ENCODE data around the gene SIRT3. TPM values are rescaled to one million over a fixed set of nuclear protein-coding genes. Genes with fewer than 3 reads are reported as not detected.
"Not testable (repeated sequence)": the region's sequence is repeated elsewhere in the genome, so short reads cannot be mapped to it uniquely, and the experiment has no call there.

SIRT3 gene
- total RNA-seq, 1 donor from 2014 or later = 39.7 TPM

DNA sequence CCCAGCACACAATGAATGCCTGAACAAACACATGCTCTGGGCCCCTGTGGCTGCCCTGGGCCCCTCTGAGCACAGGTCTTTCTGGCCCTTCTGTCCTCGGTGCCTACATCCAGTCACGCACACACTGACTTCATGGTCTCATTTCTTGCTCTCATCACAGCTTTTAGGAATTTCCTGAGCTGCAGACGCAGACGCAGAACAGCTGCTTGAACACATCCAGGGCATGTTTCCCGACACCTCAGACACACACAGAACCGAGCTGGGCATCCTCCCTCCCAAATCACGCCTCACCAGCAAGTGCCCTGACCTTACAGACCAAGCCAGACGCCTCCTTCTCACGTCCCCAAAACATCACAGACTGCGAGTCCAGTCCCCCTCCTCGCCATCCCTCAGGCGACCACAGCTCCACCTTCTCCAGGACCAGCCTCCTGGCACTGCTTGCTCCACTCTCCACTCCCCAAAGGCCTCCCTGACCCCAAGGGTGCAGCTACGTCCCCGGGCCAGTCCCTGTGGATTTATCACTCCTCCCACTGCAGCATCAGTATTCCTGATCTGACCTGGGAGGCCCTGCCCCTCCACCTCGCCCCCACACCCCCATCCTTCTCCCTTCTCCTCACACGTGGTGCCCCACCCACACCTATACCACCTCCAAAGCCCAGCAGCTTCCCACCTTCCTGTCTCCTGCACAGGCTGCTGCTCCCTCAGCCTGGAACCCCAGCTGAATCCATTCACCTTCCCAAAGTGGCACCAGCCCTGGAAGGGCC lies 12.9 kb downstream of the SIRT3 start:
- intact Hi-C loops (cut with DNase I) = no loop called here
- no peak for DNase-seq (ENCODE audit: missing footprints)
- ATAC-seq = no peak

DNA sequence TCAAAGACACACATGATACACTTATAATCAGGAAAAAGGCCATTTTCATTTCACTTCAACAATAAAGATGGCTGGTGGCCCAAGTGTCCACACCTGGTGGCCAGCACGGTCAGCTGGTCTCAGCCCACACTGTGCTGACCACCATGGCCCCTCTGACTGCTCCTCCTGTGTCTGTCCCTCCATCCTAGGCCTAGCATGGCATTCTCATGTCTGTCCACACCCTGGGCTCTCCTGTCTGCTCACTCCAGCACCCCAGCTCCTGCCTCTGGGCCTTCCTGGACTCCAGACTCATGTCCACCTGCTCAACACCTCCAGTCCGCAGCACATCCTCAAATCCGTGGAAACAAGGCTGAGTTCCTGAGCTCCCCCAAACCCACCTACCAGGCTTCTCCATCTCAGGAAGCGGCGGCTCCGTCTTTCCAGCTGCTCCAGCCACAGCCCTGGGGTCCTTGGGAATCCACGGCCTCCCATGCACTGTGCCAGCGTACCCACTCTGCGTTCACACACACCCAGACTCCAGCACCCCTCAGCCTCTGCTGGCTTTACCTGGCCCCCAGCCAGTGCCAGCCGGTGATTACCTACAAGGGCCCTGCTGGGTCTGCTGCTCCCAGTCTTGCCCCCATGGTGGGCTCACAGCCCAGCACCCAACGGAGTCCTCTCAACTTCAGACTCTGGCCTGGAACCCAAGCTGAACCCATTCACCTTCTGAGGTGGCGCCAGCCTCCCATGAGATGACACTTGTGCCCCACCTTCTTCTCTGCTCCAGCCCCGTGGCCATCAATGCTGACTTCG lies 13.9 kb downstream of the SIRT3 start:
- ATAC-seq (peak; percentile 35), DNase-seq (ENCODE audit: missing footprints) (no peak)
- intact Hi-C loops (cut with DNase I) = no loop called here

DNA sequence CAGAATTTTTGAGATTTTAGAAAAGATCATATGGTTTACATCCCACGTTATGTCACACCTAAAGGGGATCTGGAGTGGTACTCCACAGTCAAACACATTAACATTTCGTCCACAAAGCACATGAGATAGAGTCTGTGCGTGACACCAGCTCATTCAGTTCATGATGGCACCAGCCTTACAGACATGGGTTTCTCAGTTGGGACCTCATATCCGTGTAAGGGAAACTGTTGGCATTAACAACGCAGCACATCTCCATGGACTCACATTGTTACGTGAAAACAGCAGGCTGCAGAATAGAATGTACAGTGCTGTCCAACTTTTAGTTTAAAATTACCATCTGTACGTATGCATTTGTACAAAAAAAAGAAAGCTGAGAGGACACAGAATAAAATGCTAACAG lies 14.6 kb downstream of the SIRT3 start:
- ATAC-seq (no peak), DNase-seq (ENCODE audit: missing footprints) (no peak)
- intact Hi-C loops (cut with DNase I) = no loop called here

DNA sequence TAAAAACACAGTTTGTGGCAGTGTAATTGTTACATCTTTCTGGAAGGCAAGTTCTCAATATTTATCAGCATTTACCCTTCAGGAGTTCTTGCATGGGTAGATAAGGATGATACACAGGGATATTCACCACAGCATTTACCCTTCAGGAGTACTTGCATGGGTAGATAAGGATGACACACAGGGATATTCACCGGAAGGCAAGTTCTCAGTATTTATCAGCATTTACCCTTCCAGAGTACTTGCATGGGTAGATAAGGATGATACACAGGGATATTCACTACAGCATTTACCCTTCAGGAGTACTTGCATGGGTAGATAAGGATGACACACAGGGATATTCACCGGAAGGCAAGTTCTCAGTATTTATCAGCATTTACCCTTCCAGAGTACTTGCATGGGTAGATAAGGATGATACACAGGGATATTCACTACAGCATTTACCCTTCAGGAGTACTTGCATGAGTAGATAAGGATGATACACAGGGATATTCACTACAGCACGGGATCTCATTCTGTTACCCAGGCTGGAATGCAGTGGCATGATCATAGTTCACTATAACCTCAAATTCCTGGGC lies 15.4 kb downstream of the SIRT3 start:
- intact Hi-C loops (cut with DNase I); DNase-seq (ENCODE audit: missing footprints); ATAC-seq: not testable (repeated sequence)

DNA sequence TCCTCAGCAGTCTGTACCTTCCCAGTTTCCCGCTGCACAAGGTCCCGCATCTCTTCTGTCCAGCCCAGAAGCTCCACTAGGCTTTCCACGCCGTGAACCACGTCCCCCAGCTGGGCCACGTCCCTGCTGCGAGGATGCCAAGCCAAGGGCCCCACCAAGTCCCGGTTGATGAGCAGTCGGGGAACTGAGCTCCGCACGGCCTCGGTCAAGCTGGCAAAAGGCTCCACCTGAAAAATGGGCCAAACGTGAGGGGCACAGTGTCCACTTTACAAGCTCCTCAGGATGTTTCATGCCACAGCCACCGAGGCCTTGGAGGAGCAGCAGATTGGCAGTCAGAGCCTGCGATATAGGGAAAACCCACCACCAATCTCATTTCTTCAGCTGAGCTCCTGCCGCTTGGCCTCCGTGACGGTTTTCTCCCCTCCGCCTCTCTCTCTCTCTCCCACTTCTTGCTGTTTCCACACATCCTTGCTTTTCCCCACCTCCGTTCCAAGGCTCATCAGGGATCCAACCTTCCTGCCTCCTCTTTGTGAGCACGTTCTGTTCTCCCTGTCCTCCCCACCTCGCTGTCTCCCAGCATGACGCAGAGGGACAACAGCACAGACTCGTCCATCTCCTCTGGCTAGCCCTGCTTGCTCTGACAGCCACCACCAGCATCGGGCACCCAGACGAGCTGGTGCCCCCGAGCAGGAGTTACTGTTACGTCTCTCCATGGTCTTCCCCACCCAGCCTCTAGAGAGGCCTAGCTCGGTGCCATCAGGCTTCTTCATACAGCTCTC lies 17.1 kb downstream of the SIRT3 start:
- DNase-seq (ENCODE audit: missing footprints) (no peak), ATAC-seq (no peak)
- intact Hi-C loops (cut with DNase I) = no loop called here

DNA sequence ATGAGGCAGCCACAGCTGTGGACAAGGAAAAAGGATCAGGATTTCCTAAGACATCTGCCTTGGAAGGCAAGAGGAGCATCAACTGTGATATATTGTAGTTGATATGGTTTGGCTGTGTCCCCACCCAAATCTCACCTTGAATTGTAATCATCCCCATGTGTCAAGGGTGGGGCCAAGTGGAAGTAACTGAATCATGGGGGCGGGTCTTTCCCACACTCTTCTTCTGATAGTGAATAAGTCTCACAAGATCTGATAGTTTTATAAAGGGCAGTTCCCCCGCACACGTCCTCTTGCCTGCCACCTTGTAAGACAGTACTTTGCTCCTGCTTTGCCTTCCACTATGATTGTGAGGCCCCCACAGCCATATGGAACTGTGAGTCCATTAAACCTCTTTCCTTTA lies 18.4 kb downstream of the SIRT3 start:
- ATAC-seq (no peak), DNase-seq (ENCODE audit: missing footprints) (no peak)
- intact Hi-C loops (cut with DNase I) = no loop called here

DNA sequence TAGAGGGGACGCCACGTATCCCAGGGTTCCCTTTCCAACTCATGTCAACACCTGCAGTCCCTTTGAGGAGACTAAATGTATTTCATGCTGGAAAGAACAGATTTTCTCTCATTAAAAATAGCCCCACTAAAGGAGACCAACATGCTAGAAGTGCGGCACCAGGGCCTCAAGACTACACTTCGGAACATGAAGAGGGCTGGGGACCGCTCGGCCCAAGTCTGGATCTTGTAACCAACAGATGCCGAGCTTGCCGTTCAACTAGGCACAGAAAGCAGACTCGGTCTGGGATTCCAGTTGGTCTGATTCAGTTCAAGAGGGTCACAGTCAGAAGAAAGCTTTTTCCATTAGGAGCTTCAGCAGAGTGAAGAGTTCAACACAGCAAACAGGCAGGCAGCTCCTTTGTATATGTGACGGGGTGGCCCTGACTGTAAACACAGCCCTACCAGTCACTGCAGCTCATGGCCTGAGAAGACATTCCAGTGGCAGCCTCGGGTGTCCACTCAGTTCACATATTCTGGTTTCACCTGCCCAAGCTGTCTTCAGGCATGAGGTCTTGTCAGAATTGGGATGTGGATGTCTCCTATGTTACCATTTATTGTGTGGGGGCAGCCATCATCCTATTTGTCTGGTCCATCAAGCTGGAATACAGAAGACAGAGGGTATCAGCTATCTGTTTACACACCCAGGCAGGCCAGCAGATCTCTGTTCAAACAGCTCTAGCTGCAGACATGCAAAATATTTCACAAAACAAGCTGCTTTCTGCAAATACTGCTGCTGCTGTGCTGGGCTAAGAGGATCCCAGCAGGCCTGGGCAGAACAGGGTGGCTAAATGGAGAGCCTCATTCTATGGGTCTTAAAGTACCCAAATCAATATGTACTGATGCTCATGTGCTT lies 19.8 kb downstream of the SIRT3 start:
- DNase-seq (ENCODE audit: missing footprints) (no peak), ATAC-seq (no peak)
- intact Hi-C loops (cut with DNase I) = no loop called here

DNA sequence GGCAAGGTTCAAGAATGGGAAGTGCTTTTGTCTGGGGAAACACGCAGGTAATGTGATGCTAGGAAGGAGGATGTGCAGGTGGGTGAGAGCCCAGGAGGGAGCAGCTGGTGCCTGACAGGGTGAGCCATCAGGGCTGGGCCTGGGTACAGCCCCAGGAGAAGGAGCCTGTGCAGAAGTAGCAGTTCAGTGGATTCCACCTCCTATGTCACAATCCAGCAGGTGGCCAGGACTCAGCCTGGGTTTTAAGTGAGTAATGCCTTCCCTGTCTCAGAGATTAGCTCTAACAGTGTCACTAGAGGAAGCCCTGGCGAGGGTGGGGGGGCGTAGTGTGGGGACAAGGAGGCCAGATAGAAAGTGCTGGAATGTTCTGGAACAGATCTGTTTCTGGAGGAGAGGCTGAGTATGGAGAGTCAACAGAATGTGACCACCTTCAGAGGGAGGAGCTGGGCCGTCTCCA lies 20.5 kb downstream of the SIRT3 start:
- ATAC-seq = no peak
- intact Hi-C loops (cut with DNase I) = no loop called here
- DNase-seq (ENCODE audit: missing footprints) = no peak

DNA sequence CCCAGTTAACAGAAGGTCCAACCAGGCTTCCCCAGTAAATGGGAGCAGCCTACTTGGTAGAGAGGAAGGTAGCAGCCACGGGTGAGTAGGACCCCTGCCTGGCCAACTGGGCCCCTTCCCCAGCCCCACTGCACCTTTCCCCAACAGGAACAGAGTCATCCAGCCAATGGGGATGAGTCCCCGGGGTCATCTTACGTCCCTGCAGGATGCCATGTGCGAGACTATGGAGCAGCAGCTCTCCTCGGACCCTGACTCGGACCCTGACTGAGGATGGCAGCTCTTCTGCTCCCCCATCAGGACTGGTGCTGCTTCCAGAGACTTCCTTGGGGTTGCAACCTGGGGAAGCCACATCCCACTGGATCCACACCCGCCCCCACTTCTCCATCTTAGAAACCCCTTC lies 22.1 kb downstream of the SIRT3 start:
- intact Hi-C loops (cut with DNase I) = no loop called here
- ATAC-seq (no peak), DNase-seq (ENCODE audit: missing footprints) (no peak)

DNA sequence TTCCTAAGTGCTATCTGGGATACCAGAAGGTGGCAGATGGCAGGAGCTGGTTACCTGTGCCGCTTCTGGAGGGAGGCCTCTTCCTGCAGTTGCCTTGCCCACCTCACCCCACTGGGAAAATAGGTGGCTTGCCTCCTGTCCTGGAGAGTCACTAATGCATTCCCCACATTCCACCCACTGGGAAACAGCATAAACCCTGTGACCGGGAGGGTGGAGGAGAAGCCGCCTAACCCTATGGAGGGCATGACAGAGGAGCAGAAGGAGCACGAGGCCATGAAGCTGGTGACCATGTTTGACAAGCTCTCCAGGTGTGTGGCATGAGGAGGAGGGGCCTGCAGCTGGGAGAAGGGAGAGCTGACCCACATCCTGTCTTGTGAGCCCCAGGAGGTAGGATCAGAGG lies 23.0 kb downstream of the SIRT3 start:
- no peak for ATAC-seq
- DNase-seq (ENCODE audit: missing footprints) = no peak
- intact Hi-C loops (cut with DNase I) = no loop called here

DNA sequence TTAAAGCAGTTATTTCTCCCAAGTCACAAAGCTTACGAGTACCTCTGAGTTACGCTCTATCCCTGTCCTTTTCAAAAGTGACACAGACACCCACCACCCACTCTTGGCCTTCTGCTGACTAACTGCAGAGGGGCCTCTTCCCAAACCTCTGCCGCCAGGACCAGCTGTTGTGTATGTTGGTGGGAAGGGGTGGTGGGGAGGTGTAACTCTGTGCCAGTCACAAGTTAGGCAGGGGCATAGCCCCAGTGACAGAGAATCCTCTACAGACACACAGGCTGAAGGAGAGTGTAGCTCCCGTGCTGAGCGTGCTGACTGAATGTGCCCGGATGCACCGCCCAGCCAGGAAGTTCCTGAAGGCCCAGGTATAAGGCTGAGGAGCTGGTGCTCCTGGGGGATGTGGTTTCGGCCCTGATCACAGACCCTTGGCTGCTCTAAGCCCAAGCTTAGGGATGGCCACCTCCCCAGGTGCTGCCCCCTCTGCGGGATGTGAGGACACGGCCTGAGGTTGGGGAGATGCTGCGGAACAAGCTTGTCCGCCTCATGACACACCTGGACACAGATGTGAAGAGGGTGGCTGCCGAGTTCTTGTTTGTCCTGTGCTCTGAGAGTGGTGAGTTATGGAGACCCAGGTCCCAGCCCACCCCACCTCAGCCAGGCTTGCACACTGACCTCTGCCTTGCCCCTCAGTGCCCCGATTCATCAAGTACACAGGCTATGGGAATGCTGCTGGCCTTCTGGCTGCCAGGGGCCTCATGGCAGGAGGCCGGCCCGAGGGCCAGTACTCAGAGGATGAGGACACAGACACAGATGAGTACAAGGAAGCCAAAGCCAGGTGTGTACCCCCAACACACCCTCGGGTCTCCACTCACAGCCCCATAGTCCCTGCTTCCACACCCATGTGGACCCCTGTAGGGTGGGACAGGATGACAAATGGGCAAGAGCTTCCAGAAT lies 23.7 kb downstream of the SIRT3 start:
- intact Hi-C loops (cut with DNase I) = no loop called here
- ATAC-seq = no peak

DNA sequence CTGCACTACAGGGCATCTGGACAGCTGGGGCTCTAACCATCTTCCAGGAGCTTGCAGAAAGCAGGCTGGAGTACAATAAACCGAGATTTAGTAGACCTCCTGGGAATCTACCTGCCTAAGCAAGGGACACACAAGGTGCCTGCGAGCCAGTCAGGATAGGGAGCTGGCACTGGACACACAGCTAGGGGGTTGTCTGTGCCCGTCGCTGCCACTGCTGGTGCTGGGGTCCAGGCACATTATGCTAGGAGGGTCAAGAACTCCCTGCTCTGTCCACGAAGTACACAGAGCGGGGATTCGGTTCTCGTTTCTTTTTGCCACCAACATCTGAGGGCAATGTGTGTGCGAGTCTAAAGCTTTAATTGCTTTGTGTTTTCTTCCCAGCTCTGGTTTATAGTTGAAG lies 24.4 kb downstream of the SIRT3 start:
- DNase-seq (ENCODE audit: missing footprints) (no peak), ATAC-seq (no peak)
- intact Hi-C loops (cut with DNase I) = no loop called here

More for the DNA sequence above, 23.7 kb downstream of the SIRT3 start:
- DNase-seq (ENCODE audit: missing footprints) = no peak

DNA sequence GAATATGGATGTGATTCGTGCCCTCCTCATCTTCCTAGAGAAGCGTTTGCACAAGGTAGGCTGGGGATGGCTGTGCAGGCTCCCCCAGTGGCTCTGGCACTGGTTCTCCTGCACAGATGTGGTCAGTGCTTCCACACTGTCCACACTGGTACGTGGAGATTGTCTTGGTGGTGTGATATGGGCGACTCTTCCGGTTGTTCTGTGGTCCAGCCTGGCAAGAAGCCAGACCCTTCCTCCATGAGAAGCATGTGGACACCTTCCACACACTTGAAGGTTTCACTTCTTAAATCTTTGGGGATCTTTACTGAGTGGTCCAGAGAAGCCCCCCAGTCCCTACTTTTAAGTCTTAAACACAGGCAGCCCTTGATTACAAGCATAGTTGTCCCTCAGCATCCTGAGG lies 24.8 kb downstream of the SIRT3 start:
- DNase-seq (ENCODE audit: missing footprints) = no peak
- ATAC-seq = no peak
- intact Hi-C loops (cut with DNase I) = no loop called here

DNA sequence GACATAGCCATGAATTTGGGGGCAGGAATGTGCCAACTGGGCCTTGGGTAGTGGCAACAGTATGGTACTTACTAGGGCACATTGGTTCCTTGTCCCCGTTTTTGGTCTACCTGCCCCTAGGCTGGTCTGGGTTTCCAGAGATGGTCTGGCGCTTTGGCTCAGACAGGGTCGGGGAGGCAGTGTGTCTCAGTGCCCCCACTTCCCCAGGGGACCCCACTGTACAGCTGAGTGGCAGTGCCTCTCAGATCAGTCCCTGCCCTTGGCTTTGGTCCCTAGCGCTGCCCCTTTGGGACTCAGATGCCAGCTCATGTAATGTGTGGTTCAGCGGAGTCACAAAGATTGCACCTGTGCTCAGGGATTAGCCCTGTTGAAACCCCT lies 25.4 kb downstream of the SIRT3 start:
- intact Hi-C loops (cut with DNase I) = no loop called here
- ATAC-seq (no peak), DNase-seq (ENCODE audit: missing footprints) (no peak)

DNA sequence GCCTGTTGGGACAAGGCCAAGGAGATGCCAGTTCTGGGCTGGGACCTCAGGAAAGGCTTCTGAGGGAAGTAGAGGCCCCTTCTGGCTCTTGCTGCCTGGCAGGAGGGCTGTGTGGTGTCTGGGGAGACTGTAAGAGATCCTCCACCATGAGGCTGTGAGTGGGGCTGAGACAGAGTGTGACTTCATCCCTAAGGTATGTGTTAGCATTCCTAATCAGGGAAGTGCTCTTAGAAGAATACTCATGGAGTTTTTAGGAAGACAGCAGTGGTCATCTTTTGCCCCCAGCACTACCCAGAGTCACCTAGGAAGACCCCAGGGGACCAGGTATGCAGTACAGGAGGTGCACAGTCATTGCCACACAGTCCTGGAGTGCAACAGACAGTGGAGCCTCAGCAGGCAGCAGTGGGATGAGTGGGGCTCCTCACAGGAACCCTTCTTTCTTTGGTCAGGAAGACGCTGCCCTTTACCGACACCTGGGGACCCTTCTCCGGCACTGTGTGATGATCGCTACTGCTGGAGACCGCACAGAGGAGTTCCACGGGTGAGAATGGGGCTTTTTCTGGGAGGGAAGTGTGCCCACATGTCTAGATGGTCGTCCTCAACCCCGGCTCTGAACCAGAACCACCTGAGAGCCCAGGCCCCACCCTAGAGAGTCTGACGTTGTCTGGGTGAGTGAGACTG lies 25.9 kb downstream of the SIRT3 start:
- DNase-seq (ENCODE audit: missing footprints) (no peak), ATAC-seq (no peak)
- intact Hi-C loops (cut with DNase I) = no loop called here

DNA sequence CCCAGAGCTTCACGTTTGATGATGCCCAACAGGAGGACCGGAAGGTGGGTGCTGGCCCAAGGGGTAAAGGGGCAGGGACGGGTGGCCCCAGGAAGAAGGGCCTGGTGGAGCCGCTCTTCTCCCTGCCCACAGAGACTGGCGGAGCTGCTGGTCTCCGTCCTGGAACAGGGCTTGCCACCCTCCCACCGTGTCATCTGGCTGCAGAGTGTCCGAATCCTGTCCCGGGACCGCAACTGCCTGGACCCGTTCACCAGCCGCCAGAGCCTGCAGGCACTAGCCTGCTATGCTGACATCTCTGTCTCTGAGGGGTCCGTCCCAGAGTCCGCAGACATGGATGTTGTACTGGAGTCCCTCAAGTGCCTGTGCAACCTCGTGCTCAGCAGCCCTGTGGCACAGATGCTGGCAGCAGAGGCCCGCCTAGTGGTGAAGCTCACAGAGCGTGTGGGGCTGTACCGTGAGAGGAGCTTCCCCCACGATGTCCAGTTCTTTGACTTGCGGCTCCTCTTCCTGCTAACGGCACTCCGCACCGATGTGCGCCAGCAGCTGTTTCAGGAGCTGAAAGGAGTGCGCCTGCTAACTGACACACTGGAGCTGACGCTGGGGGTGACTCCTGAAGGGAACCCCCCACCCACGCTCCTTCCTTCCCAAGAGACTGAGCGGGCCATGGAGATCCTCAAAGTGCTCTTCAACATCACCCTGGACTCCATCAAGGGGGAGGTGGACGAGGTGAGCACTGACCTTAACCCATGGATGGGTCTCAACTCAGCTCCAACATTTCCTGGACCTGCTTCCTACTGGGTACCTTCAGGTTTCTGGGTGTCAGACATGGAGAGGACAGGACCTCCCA lies 26.6 kb downstream of the SIRT3 start:
- no peak for ATAC-seq
- intact Hi-C loops (cut with DNase I) = no loop called here
- no peak for DNase-seq (ENCODE audit: missing footprints)
